Epidermal melanocyte (primary cell): Measurements from ENCODE around the gene KRTAP9-3.
"Not testable (repeated sequence)": the region's sequence is repeated elsewhere in the genome, so short reads cannot be mapped to it uniquely, and the experiment has no call there.

ENCODE experiments used
- DNase-seq: peaks from one replicate; pipeline ENCODE4 v3.0.0; 2011; ENCODE audit warnings: low spot score; ENCODE audit not compliant: insufficient read length

Gene KRTAP9-3

DNA sequence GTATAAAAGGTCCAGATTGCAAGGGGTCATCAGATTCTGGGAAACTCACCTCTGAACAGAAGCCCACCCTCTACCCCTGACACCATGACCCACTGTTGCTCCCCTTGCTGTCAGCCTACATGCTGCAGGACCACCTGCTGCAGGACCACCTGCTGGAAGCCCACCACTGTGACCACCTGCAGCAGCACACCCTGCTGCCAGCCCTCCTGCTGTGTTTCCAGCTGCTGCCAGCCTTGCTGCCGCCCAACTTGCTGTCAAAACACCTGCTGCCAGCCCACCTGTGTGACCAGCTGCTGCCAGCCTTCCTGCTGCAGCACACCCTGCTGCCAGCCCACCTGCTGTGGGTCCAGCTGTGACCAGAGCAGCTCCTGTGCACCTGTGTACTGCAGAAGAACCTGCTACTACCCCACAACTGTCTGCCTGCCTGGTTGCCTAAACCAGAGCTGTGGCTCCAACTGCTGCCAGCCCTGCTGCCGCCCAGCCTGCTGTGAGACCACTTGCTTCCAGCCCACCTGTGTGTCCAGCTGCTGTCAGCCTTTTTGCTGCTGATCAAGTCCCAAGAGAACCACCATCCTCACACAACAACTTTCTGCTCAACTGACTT is 17.5 kb downstream of the KRTAP9-3 start, which contains the start of gene KRTAP9-4:
KRTAP9-4 (plus strand) TSS at position 51 of the 604 bp plus-strand sequence; CDS start at position 85, 34 bp downstream.
- not testable (repeated sequence) for DNase-seq

DNA sequence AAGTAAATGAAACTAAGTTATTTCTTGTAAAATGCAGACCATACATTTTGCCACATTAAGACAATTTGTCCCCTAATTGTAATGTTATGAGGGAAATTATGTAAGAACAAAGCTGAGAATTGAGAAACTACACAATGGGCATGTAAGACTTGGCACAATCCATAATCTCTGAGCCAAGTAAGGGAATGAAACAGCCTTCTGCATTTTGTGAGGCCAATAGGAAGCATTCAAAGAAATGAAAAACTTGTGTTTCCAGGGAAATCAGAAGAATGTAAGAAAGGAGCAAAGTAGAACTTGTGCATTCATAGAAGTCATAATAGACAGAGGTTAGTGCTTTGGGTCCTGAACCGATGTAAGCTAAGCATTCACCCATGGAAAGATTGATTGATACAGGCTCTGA is 19.0 kb downstream of the KRTAP9-3 start:
- no peak for DNase-seq

DNA sequence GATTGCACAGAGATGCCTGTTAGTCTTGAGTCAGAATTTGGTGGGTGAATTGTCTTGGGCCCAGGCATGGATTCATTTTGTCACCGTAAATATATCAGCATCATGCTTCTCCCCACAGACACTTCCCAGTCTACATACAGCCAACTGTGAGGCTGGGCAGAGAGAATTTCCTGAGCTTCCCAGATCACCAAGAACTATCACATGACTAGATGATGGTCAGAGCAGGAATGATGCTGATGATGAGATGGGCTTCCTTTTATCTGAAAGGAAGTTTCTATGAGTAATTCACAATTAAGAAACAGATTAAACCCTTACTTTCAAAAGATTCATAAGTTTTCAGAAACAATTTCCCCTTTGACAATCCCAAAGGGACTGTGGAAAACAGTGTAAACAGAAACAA is 22.6 kb downstream of the KRTAP9-3 start:
- no peak for DNase-seq

DNA sequence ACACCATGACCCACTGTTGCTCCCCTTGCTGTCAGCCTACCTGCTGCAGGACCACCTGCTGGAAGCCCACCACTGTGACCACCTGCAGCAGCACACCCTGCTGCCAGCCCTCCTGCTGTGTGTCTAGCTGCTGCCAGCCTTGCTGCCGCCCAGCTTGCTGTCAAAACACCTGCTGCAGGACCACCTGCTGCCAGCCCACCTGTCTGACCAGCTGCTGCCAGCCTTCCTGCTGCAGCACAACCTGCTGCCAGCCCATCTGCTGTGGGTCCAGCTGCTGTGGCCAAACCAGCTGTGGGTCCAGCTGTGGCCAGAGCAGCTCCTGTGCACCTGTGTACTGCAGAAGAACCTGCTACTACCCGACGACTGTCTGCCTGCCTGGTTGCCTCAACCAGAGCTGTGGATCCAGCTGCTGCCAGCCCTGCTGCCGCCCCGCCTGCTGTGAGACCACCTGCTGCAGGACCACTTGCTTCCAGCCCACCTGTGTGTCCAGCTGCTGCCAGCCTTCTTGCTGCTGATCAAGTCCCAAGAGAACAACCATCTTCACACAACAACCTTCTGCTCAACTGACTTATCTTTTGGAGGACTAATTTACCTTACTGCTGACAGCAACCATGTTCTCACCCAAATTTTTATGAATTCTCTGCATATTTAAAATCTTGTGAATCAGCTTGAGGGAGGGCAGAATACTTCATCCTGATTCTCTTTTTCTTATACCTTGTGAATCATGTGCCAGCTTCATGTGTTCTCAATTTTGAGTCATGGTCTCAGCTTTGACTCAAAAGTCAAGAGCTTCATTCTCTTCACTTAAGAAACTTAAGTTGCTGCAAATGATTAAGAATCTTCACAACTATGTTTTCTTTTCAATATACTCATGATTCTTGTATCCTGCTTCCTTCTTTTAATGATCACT is 23.4 kb downstream of the KRTAP9-3 start, which contains the start of gene KRTAP9-9:
KRTAP9-9 (plus strand) TSS at position 4 of the 910 bp plus-strand sequence.
- not testable (repeated sequence) for DNase-seq

DNA sequence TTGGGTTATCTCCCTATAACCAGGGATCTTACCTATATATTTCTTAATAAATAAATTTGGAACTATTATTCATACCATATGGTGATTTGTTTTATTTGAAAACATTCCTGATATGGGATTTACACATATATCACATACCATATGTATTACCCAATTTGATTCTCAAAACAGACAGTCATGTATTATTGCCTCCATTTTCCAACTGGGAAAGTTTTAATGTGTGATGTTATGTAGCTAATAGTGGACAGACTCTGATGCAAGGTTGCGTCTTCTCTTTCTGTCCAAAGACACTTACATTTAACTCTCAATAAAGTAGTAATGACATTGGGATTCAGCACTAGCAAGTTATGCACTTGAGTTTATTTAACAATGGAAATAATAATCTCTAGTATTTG is 24.0 kb downstream of the KRTAP9-3 start:
- DNase-seq: no peak

DNA sequence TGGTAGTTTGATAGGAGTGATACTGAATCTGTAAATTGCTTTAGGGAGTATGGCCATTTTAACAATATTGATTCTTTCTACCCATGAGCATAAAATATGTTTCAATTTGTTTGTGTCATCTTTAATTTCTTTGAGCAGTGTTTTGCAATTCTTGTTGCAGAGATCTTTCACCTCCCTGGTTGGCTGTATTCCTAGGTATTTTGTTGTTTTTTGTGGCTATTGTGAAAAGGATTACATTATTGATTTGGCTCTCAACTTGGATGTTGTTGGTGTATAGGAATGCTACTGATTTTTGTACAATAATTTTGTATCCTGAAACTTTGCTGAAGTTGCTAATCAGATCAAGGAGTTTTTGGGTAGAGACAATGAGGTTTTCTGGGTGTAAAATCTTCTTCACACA is 26.2 kb downstream of the KRTAP9-3 start:
- DNase-seq: no peak

DNA sequence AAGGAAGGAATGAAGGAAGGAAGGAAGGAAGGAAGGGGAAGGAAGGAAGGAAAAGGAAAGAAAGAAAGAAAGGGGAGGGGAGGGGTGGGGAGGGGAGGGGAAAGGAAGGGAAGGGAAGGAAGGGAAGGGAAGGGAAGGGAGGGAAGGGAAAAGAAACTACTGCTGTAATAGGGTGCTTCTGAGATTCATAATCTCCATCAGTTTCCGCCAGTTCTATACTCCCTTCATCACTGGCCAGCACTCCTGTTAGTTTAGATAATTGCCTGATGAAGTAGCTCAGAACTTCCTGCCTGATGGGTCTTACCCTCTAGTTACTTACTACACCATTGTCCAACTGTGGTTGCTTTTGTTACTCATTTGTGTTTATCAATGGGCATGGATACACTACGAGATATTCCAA is 31.0 kb downstream of the KRTAP9-3 start:
- DNase-seq: no peak

DNA sequence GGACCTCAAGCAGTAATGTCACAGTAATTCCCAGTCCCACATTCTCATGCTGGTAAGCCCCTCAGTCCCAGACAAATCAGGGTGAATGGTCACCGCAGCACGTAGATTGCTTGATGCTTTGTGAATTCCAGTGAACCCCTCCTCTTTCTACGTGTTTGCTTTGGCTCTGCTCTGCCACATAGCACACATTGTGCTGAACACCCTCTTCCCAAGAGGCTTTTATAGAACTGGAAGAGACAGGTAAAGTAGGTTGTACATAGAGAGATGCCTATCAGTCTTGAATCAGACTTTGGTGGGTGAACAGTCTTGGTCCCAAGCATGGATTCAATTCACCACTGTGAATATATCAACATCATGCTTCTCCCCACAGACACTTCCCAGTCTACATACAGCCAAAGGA is 32.4 kb downstream of the KRTAP9-3 start:
- no peak for DNase-seq

DNA sequence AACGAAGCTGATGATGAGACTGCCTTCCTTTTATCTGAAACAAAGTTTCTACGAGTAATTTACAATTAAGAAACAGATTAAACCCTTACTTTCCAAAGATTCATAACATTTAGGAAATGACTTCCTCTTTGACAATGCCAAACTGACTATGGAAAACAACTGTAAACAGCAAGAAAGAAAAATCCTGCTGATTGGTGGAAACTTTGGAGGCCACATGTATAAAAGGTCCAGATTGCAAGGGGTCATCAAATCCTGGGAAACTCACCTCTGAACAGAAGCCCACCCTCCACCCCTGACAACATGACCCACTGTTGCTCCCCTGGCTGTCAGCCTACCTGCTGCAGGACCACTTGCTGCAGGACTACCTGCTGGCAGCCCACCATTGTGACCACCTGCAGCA is 32.8 kb downstream of the KRTAP9-3 start, which contains the start of gene KRTAP9-6:
KRTAP9-6 (plus strand) TSS at position 301 of the 400 bp plus-strand sequence; CDS start at position 301, 0 bp downstream.
- no peak for DNase-seq

DNA sequence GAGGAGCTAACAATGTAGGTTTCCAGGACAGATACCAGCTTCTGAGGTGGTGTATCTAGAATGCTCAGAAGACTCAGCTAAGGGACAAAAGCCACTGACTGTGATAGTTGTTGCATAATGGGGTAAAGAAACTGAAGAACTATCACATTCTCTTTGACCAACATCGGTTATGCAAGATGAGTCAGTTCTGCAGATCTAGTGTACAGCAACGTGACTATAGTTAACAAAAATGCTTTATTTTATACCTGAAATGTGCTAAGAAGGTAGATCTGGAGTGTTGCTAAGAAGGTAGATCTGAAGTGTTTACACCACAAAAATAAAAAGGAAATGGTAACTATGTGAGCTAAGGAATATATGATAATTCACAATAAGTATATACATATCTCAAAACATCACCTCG is 35.5 kb downstream of the KRTAP9-3 start:
- no peak for DNase-seq

DNA sequence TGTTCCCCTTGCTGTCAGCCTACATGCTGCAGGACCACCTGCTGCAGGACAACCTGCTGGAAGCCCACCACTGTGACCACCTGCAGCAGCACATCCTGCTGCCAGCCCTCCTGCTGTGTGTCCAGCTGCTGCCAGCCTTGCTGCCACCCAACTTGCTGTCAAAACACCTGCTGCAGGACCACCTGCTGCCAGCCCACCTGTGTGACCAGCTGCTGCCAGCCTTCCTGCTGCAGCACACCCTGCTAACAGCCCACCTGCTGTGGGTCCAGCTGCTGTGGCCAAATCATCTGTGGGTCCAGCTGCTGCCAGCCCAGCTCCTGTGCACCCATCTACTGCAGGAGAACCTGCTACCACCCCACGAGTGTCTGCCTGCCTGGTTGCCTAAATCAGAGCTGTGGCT is 39.1 kb downstream of the KRTAP9-3 start:
- not testable (repeated sequence) for DNase-seq

DNA sequence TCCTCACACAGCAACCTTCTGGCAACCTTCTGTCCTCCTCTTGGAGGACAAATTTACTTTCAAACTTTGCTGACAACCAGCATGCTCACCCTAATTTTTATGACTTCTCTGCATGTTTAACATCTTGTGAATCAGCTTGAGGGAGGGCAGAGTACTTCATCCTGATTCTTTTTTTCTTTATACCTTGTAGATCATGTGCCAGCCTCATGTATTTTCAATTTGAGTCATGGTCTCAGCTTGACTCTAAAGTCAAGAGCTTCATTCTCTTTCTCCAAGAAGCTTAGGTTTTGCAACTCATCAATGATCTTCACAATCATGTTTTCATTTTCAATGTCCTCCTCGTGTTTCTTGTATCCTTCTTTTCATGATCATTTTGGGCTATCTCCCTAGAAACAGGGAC is 39.6 kb downstream of the KRTAP9-3 start:
- no peak for DNase-seq

DNA sequence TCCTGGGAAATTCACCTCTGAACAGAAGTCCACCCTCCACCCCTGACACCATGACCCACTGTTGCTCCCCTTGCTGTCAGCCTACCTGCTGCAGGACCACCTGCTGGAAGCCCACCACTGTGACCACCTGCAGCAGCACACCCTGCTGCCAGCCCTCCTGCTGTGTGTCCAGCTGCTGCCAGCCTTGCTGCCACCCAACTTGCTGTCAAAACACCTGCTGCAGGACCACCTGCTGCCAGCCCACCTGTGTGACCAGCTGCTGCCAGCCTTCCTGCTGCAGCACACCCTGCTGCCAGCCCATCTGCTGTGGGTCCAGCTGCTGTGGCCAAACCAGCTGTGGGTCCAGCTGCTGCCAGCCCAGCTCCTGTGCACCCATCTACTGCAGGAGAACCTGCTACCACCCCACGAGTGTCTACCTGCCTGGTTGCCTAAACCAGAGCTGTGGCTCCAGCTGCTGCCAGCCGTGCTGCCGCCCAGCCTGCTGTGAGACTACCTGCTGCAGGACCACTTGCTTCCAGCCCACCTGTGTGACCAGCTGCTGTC is 43.5 kb downstream of the KRTAP9-3 start, which contains the start of gene KRTAP9-7:
KRTAP9-7 (plus strand) TSS at position 51 of the 543 bp plus-strand sequence; CDS start at position 51, 0 bp downstream.
- DNase-seq: not testable (repeated sequence)

DNA sequence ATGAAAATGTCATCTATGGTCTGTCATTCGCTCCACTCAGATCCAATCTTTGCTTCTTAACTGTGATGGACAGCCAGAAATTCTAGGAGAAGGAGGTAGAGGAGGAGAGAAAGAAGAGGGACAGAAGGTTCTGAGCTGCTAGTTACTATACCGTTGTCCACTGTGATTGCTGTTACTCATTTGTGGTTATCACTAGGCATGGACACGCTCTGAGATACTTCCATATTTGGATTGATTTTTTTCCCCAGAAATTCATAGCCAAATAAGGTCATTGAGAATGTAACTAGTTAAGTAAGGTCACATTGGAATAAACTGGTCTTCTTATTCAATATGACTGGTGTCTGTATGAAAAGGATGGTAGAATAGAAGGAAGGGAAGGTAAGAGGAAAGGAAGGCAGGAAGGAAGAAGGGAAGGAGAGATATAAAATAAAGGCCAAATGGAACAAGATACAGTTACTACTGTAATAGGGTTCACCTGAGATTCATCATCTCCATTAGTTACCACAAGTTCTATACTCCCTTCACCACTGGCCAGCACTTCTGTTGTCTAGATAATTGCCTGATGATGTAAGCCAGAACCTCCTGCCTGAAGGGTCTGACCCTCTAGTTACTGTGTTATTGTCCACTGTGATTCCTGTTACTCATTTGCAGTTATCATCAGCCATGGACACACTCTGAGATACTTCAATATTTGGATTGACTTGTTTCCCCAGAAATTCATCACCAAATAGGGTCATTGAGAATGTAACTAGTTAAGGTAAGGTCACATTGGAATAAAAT is 46.1 kb downstream of the KRTAP9-3 start:
- no peak for DNase-seq
